ENCODE results near the gene DSG2.

Gene DSG2

DNA sequence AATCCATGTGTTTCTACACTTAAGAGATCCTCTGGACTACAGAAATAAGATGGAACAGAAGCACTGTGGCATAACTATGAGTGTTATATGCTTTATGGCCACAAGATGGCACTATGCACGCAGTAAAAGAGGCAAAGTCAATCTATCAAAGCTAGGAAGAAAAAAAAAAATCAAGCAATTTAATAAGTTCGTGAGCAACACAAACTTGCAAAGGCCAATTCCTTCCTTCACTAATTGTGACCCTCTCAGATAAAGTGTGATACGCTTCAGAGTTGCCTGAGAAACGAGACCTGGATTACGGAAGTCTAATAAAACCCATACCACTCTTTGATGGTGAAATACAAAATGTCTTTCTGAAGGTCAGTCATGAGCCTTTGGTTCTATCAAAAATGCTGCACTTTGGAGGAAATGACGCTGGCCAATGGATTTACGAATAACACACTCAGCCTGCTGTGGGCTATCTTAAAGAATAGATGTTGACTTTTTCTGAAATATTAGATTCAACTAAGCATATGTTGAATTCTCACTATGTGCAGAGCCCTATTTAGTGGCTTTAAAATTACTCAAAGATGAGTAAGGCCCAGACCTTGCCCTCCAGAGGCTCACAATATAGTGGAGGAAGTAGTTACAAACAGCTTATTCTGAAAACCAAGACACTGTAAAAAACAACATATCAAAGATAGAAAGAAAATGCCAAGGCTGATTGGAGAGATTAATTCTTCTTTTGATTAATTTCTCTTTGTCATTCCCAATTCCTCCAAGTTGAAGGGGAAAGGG, 58.2 kb downstream of the DSG2 start:
- DNase-seq (ENCODE audit: low read depth in 2 of 2), result no peak

DNA sequence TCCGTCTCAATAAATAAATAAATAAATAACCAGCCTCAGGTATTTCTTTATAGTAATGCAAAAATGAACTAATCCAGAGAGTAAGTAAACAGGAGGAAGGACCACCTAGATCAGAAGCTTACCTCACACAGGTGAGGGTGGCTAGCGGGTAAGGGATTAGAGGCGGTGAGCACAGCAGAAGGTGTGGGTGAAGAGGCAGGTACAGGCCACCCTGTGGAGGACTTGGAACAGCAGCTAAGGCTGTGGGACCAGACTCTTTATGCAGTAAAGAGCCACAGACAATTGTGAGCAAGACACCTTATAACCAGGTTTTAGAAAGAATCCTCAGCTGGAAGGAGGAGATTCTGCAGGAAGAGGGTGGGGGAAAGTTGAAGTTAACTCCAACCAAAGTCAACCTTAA, 59.5 kb downstream of the DSG2 start:
- DNase-seq (ENCODE audit: low read depth in 2 of 2), result no peak

DNA sequence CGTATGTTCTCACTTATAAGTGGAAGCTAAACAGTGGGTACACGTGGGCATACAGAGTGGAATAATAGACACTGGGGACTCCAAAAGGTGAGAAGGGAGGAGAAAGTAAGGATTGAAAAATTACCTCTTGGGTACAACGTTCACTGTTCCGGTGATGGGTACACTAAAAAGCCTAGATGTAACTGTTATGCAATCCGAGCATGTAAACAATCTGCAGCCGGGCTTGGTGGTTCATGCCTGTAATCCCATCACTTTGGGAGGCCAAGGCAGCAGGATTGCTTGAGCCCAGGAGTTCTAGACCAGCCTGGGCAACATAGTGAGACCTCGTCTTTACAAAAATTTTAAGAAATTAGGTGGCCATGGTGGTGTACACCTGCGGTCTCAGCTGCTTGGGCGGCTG, 60.6 kb downstream of the DSG2 start:
- no peak for DNase-seq (ENCODE audit: low read depth in 2 of 2)

DNA sequence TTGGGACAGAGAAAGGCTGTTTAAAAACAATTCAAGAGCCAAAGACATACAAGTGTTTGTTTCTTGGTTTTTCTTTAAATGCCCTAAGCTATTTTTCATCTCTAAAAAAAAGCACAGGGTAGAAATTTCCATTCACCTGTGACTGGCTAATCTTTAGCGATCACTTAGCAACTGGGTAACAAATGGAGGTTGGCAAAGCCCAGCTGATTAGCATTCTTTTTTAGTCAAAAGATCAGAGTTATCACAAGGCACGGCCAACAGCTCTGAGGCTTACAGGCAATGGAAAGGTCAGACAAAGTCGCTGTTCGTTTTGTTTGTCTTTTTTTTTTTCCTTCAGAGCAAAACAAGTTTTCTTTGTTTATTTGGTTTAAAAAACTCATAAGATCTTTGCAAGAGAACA, 64.7 kb downstream of the DSG2 start:
- no peak for DNase-seq (ENCODE audit: low read depth in 2 of 2)

DNA sequence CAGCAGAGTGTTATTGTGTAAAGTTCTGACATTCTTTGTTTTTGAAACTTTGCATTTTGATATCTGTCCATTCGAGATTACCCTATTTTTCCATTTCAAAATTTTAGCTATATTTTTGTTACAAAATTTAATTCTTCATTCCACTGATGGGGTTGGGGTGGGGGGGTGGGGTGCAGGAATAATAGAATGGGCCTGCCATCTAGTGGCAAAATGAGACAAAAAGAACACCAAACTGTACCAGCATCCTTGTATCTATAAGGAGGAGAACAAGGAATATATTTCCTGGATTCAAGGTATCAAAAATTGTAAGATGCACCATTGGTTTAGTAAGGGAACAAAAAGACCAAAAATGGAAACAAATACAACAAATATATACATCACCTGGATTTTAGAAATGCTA, 65.8 kb downstream of the DSG2 start:
- DNase-seq (ENCODE audit: low read depth in 2 of 2), result no peak

DNA sequence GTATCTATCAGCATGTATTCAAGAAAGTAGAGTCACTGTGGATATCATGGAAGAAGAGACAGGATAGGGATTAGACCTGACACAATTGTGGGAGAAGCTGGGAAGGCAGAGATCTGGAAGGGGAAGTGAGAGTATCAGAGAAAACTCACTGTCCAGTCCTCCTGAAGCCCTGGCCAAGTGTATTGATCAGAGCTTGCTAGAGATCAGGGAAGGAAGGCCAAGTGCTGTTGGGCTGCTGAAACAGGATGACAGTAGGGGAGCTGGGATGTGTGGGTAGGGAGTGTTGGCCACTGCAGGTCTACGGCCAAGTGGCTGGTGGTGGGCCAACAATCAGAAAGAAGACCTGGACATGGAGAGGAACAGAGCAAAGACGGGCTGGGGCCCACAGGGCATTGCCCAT, 67.4 kb downstream of the DSG2 start:
- no peak for DNase-seq (ENCODE audit: low read depth in 2 of 2)

DNA sequence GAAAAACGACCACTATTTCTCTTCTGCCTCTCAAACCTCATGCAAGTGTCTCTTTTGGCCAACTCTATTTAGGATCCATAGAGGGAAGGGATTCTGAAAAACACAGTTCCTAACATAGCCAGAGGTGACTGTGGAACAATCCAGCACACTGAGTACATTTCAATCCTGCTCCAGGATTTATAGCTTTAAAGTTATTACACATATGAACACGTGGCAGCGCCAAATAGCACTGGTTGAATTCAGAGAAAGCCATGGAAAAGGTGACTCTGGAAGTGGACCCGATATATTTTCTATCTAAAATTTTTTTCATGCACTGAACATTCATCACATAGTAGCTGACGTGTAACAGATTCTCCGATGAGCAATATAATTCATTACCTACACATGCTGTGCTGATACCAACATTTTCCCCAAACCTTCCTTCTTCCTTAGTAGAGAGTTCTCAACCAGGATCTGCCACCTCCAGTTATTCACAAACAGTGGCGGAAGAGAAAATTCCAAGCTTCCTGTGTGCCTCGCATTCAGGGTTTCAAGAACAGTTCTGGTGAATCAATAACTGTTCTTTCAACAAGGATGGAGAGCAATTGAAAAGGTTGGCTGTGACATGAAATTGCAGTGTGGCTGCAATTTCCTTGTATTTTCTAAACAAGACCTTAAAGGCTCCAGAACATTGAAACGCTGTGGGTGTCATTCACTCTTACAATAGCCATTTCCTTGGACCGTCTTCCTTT, 68.0 kb downstream of the DSG2 start:
- DNase-seq (ENCODE audit: low read depth in 2 of 2), result no peak

DNA sequence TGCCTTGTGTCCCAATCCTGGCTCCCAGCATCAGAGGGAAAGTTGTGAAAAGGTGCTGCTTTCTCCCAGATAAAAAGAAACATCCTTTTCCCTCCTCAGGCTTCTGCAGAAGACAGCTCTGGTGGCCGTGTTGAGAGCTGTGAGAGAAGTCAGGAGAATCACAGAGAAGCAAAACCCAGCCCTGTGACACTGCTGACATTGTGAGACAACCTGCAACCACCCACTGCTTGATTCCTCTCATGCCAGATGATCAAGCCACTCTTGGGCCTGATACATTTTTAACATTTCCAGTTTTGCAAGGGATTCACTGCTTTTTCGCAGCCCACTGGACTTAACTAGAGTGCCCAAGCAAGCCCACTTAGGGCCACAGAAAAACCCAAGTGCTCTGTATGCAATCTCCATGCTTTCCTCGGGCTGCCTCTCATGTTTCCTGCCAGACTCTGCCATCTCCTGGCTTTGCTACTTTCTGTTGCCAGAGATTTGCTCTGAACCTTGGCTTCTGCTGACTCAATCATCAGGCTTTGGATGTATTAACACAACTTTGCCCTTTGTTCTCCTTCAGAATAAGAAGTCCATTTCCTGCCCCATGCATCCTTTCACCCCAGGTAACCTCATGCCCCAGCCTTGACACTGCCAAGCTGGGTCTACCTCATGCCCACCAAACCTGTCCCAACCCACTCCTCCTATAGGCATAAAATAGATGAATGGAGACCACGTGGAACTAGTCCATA, 68.8 kb downstream of the DSG2 start:
- no peak for DNase-seq (ENCODE audit: low read depth in 2 of 2)

GRCh38 chr18:31572368-31572767, 74.4 kb downstream of the DSG2 start:
- no peak for DNase-seq (ENCODE audit: low read depth in 2 of 2)

- DNase-seq (ENCODE audit: low read depth in 2 of 2), result no peak
Observed at GRCh38 chr18:31573051-31573450, 75.1 kb downstream of the DSG2 start.

- no peak for DNase-seq (ENCODE audit: low read depth in 2 of 2)
Observed at GRCh38 chr18:31574359-31574758, 76.4 kb downstream of the DSG2 start.

GRCh38 chr18:31575515-31576257, 77.7 kb downstream of the DSG2 start:
- DNase-seq (ENCODE audit: low read depth in 2 of 2), result no peak

GRCh38 chr18:31576670-31577069, 78.7 kb downstream of the DSG2 start:
- no peak for DNase-seq (ENCODE audit: low read depth in 2 of 2)

GRCh38 chr18:31577195-31577594, 79.2 kb downstream of the DSG2 start:
- no peak for DNase-seq (ENCODE audit: low read depth in 2 of 2)

DNA sequence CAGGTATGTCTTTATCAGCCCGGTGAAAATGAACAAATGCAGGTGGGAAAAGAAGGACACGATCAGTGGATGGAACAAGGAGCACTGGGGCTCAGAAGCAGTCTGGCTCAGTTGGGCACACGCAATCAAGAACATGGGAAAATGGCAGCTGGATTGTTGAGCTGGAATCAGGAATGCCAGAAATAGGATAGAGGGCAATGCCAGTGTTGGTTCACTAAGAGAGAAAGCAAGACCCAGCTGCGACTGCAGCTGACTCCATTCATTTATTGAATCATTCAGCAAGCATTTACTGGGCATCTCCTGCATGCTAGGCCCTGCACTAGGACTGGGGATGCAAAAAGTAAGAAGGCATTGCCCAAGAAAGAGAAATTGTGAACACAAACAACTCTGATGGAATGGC, 80.1 kb downstream of the DSG2 start:
- DNase-seq (ENCODE audit: low read depth in 2 of 2), result no peak

- DNase-seq (ENCODE audit: low read depth in 2 of 2), result no peak
Observed at GRCh38 chr18:31579375-31579774, 81.4 kb downstream of the DSG2 start.

DNA sequence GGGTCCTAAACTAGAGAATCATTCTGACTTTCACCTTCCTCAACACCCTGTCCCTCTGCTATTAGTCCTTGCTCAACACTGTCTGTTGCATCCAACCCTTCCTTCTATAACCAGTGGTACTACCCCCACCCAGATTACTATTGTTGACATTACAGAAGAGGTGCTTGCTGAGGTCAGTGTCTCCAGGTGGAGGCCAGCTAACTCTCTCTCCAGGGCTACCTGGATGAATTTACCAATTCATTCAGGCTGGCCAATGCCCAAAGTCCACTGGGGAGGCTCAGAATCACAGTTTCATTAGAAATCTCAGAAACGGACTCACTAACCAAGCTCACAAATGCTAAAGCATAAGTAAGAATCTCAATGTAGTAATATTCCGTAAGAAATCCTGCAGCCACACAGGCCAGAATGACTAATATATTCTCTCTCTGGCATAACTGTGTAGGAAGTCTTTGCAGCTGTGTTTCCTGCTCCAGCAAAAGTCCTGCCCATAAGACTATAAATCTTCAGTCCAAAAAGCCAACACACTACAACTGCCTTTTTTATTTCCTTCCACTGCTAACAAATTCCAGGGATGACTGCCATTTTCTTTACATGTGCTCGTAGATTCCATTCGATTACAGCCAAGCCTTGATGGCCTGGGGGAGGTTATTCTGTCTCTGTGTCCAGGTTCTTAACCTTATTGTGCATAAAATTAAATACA, 83.7 kb downstream of the DSG2 start:
- no peak for DNase-seq (ENCODE audit: low read depth in 2 of 2)

DNA sequence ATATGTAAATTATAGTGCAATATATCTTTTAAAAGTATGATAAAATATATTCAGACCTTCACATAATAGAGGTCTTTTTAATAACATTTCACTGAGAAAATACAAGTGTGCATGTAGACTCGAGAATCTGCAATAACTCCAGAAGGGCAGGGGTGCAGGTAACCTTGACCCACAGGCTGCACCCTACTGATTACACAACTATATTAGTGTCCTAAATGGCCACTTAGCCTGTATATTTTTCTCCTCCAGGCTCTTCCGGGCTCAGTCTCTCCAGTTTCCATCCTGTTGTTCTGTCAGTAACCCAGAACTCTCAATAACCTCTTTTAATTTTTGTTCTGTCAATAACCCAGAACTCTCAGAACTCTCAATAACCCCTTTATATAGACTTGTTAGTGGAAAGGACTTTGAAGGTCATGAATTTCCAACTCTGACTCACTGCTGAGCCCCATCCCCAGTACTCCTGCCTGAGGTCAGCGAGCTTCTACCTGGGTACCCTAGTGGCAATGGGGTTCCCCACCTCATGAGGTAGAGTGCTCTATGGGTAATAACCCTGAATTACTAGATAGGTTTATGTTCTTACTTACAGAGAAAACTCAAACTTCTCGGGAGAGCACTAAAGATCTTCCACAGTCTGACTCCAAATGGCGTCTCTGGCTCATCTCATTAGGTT, 85.3 kb downstream of the DSG2 start:
- no peak for DNase-seq (ENCODE audit: low read depth in 2 of 2)

- DNase-seq (ENCODE audit: low read depth in 2 of 2), result no peak
Observed at GRCh38 chr18:31585991-31586390, 88.0 kb downstream of the DSG2 start.

GRCh38 chr18:31586616-31587015, 88.6 kb downstream of the DSG2 start:
- no peak for DNase-seq (ENCODE audit: low read depth in 2 of 2)

GRCh38 chr18:31587529-31587928, 89.6 kb downstream of the DSG2 start:
- no peak for DNase-seq (ENCODE audit: low read depth in 2 of 2)

Data from stimulated activated CD4-positive, alpha-beta T cell treated with anti-CD3 and anti-CD28 coated beads, Interleukin-12 subunit alpha, Interleukin-12 subunit beta, amount 100 ng/mL, for 24 hours (primary cell).